ENCODE measurements around the gene EIF2B1. TPM values are rescaled to one million over a fixed set of nuclear protein-coding genes. Genes with fewer than 3 reads are reported as not detected.

EIF2B1 gene
- total RNA-seq = 72.2 TPM

DNA sequence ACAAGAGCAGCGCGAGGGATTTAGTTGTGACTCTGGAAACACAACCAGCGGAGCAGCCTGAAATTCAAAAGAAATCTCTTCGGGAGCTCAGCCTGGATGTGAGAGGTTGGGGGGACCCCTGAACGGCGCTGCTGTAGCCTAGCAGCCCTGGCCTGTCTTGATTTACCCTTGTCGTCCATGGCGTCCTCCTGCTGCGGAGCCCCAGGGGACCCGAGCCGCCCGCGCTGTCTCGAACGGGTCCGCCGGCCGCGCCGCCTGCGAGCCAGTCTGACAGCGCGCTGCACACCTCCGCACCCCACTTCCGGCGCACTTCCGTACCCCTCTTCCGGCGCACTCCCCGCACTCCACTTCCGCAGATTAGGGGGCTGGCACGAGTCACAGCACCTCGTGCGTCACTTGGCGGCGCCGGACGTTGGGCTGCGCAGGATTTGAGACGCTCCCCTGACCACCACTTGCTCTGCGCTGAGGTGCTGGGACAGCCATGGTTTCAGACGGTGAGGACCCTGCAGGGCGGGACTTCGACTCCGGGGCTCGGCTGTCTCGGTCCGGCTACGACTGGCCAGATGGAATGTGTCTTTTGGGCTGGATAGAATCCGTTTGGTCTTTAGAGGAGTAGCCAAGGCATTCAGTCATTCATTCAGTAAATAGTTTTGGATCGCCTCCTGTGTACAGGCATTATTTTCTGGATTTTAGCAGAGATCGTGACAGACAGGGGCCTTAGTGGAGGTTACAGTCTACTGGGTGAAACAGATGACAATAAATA lies at the start of gene EIF2B1, which contains the start of gene GTF2H3:
Gene EIF2B1, minus strand, starts transcription at position 308 of the 763 bp plus-strand sequence. Its CDS starts 129 bp downstream, at position 179.
Gene GTF2H3, plus strand, starts transcription at position 451 of the 763 bp plus-strand sequence. Its CDS starts 31 bp downstream, at position 482.
- intact Hi-C loops (cut with DNase I) = loop anchor here (1.0 kb wide), 3 partner anchors 31 to 400 kb away; partner anchors contain the start of genes DDX55, MPHOSPH9, MTRFR and TMED2

GRCh38 chr12:123681605-123682004 lies 48.1 kb upstream of the EIF2B1 start:
- Histone ChIP-seq H3K4me3 (no peak overlapping the region), H3K27me3 (no peaks in the 10 kb centered on the region), H3K9me3 (no peaks in the 10 kb centered on the region), H3K4me1 (no peaks in the 10 kb centered on the region), H3K27ac (no peak overlapping the region), H3K36me3 (peaks cover 26 to 31% of the 10 kb centered on the region in 2 donors)
- intact Hi-C loops (cut with DNase I) = no loop called here
- TF ChIP-seq CTCF (IDR thresholded peaks at IDR 0.05) = no peak
- no peak for DNase-seq (ENCODE audit: low spot score in 2 of 2)

More for the DNA sequence above, at the start of gene EIF2B1, which contains the start of gene GTF2H3:
- peaks cover 6 to 9% of the 10 kb centered on the region in 2 donors for H3K4me1 ChIP-seq
- no peaks in the 10 kb centered on the region for H3K9me3 ChIP-seq
- H3K36me3 ChIP-seq = peaks cover 28 to 36% of the 10 kb centered on the region in 2 donors
- TF ChIP-seq CTCF (IDR thresholded peaks at IDR 0.05) = no peak
- H3K4me3 ChIP-seq = peak within 1 kb of the TSS; percentile 60 to 80
- peak within 1 kb of the TSS; percentile 76 to 87 for H3K27ac ChIP-seq
- DNase-seq (ENCODE audit: low spot score in 2 of 2) = peak; percentile 85 to 98
- no peaks in the 10 kb centered on the region for H3K27me3 ChIP-seq

GRCh38 chr12:123678981-123679380 lies 45.5 kb upstream of the EIF2B1 start:
- Histone ChIP-seq H3K36me3 (peaks cover 26 to 28% of the 10 kb centered on the region in 2 donors), H3K4me3 (no peak overlapping the region), H3K27me3 (no peaks in the 10 kb centered on the region), H3K27ac (no peak overlapping the region), H3K4me1 (no peaks in the 10 kb centered on the region), H3K9me3 (no peaks in the 10 kb centered on the region)
- DNase-seq (ENCODE audit: low spot score in 2 of 2) = no peak
- intact Hi-C loops (cut with DNase I) = no loop called here
- no peak for TF ChIP-seq CTCF (IDR thresholded peaks at IDR 0.05)

DNA sequence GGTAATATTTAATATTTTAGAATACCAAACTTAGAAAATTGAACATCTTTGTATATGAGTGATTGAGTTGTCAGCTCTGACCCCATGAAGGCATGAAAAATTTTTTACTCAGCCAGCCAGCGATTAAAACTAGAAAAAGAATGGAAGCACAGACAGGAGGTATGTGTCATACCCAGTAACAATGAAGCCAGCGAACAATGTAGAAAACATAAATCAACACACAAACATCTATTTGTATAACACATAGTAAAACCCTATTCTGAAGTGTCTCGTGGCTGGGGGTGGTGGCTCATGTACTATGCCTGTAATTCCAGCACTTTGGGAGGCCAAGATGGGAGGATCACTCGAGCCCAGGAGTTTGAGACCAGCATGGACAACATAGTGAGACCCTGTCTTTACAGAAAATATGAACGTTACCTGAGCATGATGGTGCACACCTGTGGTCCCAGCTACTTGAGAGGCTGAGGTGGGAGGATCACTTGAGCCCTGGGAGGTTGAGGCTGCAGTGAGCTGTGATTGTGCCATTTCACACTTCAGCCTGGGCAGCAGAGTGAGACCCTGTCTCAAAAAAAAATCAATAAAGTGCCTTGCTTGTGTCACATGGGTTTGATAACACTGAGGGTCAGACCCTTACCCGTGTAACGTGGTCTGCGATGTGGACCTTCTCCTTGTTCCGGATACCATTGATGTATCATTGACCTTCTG lies 43.3 kb upstream of the EIF2B1 start:
- Histone ChIP-seq H3K27me3 (no peaks in the 10 kb centered on the region), H3K36me3 (peaks cover 18 to 24% of the 10 kb centered on the region in 2 donors), H3K9me3 (no peaks in the 10 kb centered on the region), H3K27ac (no peak overlapping the region), H3K4me1 (peaks cover under 1 to 5% of the 10 kb centered on the region in 2 donors), H3K4me3 (no peak overlapping the region)
- intact Hi-C loops (cut with DNase I) = no loop called here
- no peak for DNase-seq (ENCODE audit: low spot score in 2 of 2)
- TF ChIP-seq CTCF (IDR thresholded peaks at IDR 0.05) = no peak

- TF ChIP-seq CTCF (IDR thresholded peaks at IDR 0.05) = no peak
- no peaks in the 10 kb centered on the region for H3K27me3 ChIP-seq
- intact Hi-C loops (cut with DNase I) = no loop called here
- peaks cover 8 to 17% of the 10 kb centered on the region in 2 donors for H3K36me3 ChIP-seq
- peaks cover 6 to 13% of the 10 kb centered on the region in 2 donors for H3K4me1 ChIP-seq
- H3K27ac ChIP-seq = no peak overlapping the region
- DNase-seq (ENCODE audit: low spot score in 2 of 2) = no peak
- H3K4me3 ChIP-seq = no peak overlapping the region
- no peaks in the 10 kb centered on the region for H3K9me3 ChIP-seq
These were observed 42.0 kb upstream of the EIF2B1 start for GRCh38 chr12:123675436-123675835.
